Psoas muscle (tissue), 8 donors: ENCODE data around the gene BMS1. TPM values are rescaled to one million over a fixed set of nuclear protein-coding genes. Genes with fewer than 3 reads are reported as not detected.

Experiments used
- ATAC-seq, 4 donors: fragments of 200-7000 bp; cut with Tn5 transposase; one replicate each; pipeline ENCODE4 v1.9.1; 2020; ENCODE audit warnings: moderate library complexity in 3 of 4, mild to moderate bottlenecking in 2 of 4
- DNase-seq, 2 donors: peaks; one replicate each; pipeline ENCODE4 v3.0.0-alpha.2; 2020
- H3K27ac ChIP-seq: fragments of 200-600 bp; one replicate; pipeline ENCODE4 v1.8.0; 2022
- H3K27me3 ChIP-seq, 3 donors: fragments of 200-600 bp in 1 of 3; one replicate each; pipeline versions ENCODE4 v1.6.1 to v1.8.0; 2013 to 2022; ENCODE audit warnings: low read length in 2 of 3, mild to moderate bottlenecking in 2 of 3, moderate library complexity in 1 of 3; ENCODE audit not compliant: insufficient read depth in 3 of 3
- H3K36me3 ChIP-seq, 2 donors: fragments of 200-600 bp in 1 of 2; one replicate each; pipeline versions ENCODE4 v1.6.1 to v1.8.0; 2013 to 2022; ENCODE audit warnings: low read depth in 1 of 2, mild to moderate bottlenecking in 1 of 2, moderate library complexity in 1 of 2; ENCODE audit not compliant: insufficient read depth in 1 of 2
- H3K4me1 ChIP-seq: fragments of 200-600 bp; one replicate; pipeline ENCODE4 v1.8.0; 2022
- H3K4me3 ChIP-seq: fragments of 200-600 bp; one replicate; pipeline ENCODE4 v1.8.0; 2022; ENCODE audit warnings: mild to moderate bottlenecking
- H3K9me3 ChIP-seq: fragments of 200-600 bp; one replicate; pipeline ENCODE4 v1.8.0; 2022
- WGBS, 3 donors: extraction: QIAGEN DNeasy Blood & Tissue Kit; methylation state at CpG; one replicate each; pipeline versions ENCODE4 v1.1.6 to v1.1.7; 2013; 5-methylcytosine and 5-hydroxymethylcytosine counted together
- intact Hi-C, 2 donors: fragments of 100-400 bp; cut with DNase I; formaldehyde crosslinking; loops; one replicate each; pipeline versions ENCODE4 v1.11.0 to v1.14.2; 2022
- polyA plus RNA-seq, 3 donors: library from polyadenylated mRNA; stranded (reverse); fragments of 200-250 nt; gene quantifications; one replicate each; pipeline ENCODE4 v1.2.3, GENCODE V29; 2013
- total RNA-seq, 4 donors: library from RNA; stranded (reverse); fragmentation: NEBNext Ultra II Directional in 2 of 4; extraction: Animal tissue kit (Norgen Biotek cat#: 25700) in 2 of 4; gene quantifications; one replicate each; pipeline versions ENCODE4 v1.2.1 to v1.2.4, GENCODE V29; 2021 to 2023
- TF ChIP-seq, protein P1 (sequence below): fragments of 200-600 bp; IDR thresholded peaks from one replicate; pipeline ENCODE4 v1.8.0; 2022; ENCODE audit warnings: antibody characterized with exemption
- donor health status: healthy with polysubstance abuse.
- donor health status: DM: no; HTN: no; CAD: no; lungs with moderate emphysema.
- donor health status: Bipolar disorder and iron deficiency.
- donor health status: healthy.
- donor health status: DM: yes; HTN: yes; CAD: no.
- donor health status: DM: no; HTN: no; CAD: no.
- donor health status: DM: no; HTN: no; CAD: no.
- donor health status: DM: yes; HTN: yes; CAD: no.

The BMS1 gene
- total and polyA plus RNA-seq, 7 donors, result 13.1 to 30.2 (median 23.2) TPM

DNA sequence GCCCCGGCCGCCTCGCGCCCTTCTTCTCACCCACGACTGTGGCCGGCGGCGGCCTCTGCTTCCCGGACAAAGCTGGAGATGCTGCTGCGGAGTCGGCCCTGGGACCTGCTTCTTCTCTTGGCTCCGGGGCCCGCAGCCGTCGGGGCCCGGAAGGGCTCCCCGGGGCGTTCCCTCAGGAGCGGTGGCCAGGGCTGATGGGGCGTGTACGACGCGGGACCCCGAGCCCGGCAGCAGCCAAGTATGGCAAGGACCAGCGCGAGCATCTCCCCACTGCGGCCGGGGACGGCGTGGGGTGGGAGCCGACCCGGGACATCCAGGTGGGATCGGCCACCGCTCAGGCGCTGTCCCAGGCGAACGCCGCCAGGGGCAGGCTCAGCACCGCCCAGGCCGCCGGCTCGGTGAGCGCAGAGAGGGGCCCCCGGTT lies 27.6 kb upstream of the BMS1 start:
- TF ChIP-seq, protein P1, sequence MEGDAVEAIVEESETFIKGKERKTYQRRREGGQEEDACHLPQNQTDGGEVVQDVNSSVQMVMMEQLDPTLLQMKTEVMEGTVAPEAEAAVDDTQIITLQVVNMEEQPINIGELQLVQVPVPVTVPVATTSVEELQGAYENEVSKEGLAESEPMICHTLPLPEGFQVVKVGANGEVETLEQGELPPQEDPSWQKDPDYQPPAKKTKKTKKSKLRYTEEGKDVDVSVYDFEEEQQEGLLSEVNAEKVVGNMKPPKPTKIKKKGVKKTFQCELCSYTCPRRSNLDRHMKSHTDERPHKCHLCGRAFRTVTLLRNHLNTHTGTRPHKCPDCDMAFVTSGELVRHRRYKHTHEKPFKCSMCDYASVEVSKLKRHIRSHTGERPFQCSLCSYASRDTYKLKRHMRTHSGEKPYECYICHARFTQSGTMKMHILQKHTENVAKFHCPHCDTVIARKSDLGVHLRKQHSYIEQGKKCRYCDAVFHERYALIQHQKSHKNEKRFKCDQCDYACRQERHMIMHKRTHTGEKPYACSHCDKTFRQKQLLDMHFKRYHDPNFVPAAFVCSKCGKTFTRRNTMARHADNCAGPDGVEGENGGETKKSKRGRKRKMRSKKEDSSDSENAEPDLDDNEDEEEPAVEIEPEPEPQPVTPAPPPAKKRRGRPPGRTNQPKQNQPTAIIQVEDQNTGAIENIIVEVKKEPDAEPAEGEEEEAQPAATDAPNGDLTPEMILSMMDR, result no peak
- Histone ChIP-seq H3K27ac (peak overlapping the region; percentile 55), H3K27me3 (peaks cover 0 to 64% (median 14%) of the 10 kb centered on the region in 3 donors), H3K4me1 (peaks cover 16% of the 10 kb centered on the region), H3K36me3 (no peaks in the 10 kb centered on the region), H3K4me3 (peak overlapping the region; percentile 71), H3K9me3 (no peaks in the 10 kb centered on the region)
- intact Hi-C loops, result loop anchor here in 1 of 2 donors (1.0 kb wide), 1 partner anchor 27 kb away; the partner anchor contains the start of gene BMS1
- DNase-seq (peak in 1 of 2 donors; percentile 28), ATAC-seq (peak in 3 of 4 donors; percentile 31 to 36 (median 32))
- 1 to 2% (median 2%) methylated on average over 31 to 45 of the region's 45 CpGs for WGBS, 3 donors

DNA sequence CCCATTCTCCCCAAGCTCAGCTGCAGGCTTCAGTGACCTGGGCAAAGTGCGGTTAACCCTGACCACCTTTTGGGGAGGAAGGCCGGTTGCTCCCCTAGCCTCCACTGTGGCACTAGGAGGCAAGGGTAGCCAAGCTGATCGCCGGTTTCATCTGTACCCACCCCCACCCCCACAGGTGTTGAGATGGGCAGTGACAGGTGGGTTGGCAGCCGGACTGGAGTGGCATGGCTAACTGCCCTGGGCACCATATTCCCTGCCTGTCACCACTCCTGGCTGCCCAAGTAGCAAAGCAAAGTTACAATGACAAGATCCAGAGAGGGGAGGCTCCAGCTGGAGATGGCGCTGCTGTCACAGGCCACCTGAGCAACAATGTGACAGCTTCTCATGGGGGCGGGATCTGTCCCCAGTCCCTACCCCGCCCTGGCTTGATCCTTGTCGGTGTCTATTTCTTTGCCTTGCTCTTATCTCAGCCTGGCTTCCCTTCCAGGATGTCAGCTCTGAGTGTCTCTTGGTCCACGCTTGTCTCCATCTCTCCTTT lies 27.0 kb upstream of the BMS1 start:
- Histone ChIP-seq H3K27me3 (peaks cover 0 to 66% (median 14%) of the 10 kb centered on the region in 3 donors), H3K27ac (peak overlapping the region; percentile 55), H3K36me3 (no peaks in the 10 kb centered on the region), H3K4me3 (peak overlapping the region; percentile 71), H3K4me1 (peaks cover 16% of the 10 kb centered on the region), H3K9me3 (no peaks in the 10 kb centered on the region)
- DNase-seq, result peak in 1 of 2 donors; percentile 65
- TF ChIP-seq, protein P1, result no peak
- WGBS, 3 donors, result 48 to 59% (median 52%) methylated on average over 10 of the region's 10 CpGs
- peak; percentile 36 to 85 (median 70) for ATAC-seq
- intact Hi-C loops, result loop anchor here in 1 of 2 donors (1.0 kb wide), 1 partner anchor 27 kb away; the partner anchor contains the start of gene BMS1

DNA sequence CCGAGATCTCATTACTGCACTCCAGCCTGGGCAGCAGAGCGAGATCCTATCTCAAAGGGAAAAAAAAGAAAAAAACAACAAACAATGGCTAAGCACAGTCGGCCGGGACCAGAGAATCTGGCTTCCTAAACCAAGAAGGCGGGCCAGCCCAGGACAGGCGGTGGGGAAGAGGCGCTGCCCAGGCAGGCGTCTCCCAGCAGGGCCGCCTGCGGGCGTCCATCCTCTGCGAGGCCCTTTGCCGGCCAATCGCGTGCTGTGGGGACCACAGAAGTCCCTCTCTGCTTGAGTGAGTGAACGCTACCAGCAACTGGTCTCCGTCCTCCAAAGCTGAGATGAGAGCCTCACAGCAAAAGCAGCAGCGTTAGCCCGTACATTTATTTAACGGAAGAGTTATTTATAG lies 14.7 kb upstream of the BMS1 start:
- TF ChIP-seq, protein P1, result no peak
- H3K36me3 ChIP-seq, result no peaks in the 10 kb centered on the region
- H3K9me3 ChIP-seq, result no peaks in the 10 kb centered on the region
- intact Hi-C loops, result no loop called here
- no peak overlapping the region for H3K27ac ChIP-seq
- peaks cover 0 to 6% (median 0%) of the 10 kb centered on the region in 3 donors for H3K27me3 ChIP-seq
- H3K4me3 ChIP-seq, result no peak overlapping the region
- ATAC-seq (no peak), DNase-seq (no peak)
- WGBS, 3 donors, result 83 to 90% (median 86%) methylated on average over 20 of the region's 20 CpGs
- H3K4me1 ChIP-seq, result no peaks in the 10 kb centered on the region

DNA sequence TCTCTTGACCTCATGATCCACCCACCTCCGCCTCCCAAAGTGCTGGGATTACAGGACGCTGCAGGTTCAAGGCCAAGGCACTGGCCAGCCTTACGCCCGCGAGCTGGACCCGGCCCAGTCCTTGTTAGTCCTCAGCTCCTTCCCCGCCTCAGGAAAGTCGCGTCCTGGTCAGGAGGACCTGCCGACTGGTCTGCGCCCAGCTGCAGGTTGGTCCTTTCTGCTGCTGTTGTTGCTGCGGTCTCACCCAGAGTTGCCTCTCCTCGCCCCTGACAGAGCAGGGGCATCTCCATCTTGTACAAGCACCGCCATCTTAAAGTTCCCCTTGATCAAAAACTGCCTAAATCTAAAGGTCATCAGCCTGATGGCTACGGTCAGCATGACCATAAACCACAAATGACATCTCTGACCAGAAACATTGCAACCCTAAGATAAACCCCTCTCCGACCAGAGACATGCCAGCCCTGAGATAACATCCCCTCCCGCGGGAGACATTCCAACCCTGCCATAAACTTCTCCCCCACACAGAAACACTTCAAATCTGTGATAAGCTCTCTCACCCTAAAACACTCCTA lies 13.9 kb upstream of the BMS1 start:
- Histone ChIP-seq H3K27ac (no peak overlapping the region), H3K9me3 (no peaks in the 10 kb centered on the region), H3K36me3 (no peaks in the 10 kb centered on the region), H3K4me3 (no peak overlapping the region), H3K27me3 (peaks cover 0 to 6% (median 0%) of the 10 kb centered on the region in 3 donors), H3K4me1 (no peaks in the 10 kb centered on the region)
- 89 to 92% (median 90%) methylated on average over 18 of the region's 18 CpGs for WGBS, 3 donors
- ATAC-seq, result no peak
- intact Hi-C loops, result no loop called here
- no peak for DNase-seq
- TF ChIP-seq, protein P1, result no peak
